AG10803 (cell line): ENCODE data around the gene AK5.

Experiments used
- DNase-seq: peaks from one replicate; pipeline ENCODE4 v3.0.0; 2010; ENCODE audit warnings: low read depth
- H3K4me3 ChIP-seq: 2 replicates; pipeline ENCODE4 v1.5.1; 2011; ENCODE audit warnings: mild to moderate bottlenecking, low read length, control low read depth
- TF ChIP-seq, protein P1 (sequence below): conservative IDR thresholded peaks from 2 replicates; pipeline ENCODE4 v1.5.1; 2011; ENCODE audit warnings: mild to moderate bottlenecking, low read length, control low read depth, inconsistent platforms

AK5 gene

GRCh38 chr1:77557053-77557452 lies 275.2 kb downstream of the AK5 start:
- H3K4me3 ChIP-seq: no peak overlapping the region
- TF ChIP-seq, protein P1, sequence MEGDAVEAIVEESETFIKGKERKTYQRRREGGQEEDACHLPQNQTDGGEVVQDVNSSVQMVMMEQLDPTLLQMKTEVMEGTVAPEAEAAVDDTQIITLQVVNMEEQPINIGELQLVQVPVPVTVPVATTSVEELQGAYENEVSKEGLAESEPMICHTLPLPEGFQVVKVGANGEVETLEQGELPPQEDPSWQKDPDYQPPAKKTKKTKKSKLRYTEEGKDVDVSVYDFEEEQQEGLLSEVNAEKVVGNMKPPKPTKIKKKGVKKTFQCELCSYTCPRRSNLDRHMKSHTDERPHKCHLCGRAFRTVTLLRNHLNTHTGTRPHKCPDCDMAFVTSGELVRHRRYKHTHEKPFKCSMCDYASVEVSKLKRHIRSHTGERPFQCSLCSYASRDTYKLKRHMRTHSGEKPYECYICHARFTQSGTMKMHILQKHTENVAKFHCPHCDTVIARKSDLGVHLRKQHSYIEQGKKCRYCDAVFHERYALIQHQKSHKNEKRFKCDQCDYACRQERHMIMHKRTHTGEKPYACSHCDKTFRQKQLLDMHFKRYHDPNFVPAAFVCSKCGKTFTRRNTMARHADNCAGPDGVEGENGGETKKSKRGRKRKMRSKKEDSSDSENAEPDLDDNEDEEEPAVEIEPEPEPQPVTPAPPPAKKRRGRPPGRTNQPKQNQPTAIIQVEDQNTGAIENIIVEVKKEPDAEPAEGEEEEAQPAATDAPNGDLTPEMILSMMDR: no peak
- DNase-seq: no peak

DNA sequence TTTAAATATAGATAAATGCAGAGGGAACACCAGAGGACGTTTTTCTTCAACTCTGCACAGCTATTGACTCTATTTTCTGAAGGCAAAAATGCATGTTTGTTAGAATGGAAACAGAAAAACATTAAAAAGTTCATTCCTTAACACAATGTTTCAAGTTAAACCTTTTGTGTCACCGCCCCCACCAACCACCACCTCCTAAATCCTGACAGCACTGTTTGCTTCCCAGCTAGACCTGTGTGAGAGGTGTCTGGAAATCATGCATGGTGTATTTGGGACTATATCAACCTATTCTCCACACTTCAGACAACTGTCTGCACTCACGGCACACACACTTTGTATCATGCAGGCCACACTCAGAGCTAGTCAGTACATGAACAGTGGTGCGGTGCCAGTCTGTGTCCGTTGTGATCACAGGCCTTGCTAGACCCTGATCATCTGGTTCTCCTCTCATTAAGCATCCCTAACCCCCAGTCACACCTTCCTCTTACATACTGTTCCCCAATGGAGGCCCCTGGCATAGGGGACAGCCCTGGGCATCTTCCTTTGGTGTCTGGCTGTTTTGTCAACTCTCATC lies 276.9 kb downstream of the AK5 start:
- DNase-seq: no peak
- H3K4me3 ChIP-seq: no peak overlapping the region
- TF ChIP-seq, protein P1: no peak

- no peak overlapping the region for H3K4me3 ChIP-seq
- TF ChIP-seq, protein P1: no peak
- no peak for DNase-seq
Observed at GRCh38 chr1:77560741-77561140, 278.9 kb downstream of the AK5 start.

DNA sequence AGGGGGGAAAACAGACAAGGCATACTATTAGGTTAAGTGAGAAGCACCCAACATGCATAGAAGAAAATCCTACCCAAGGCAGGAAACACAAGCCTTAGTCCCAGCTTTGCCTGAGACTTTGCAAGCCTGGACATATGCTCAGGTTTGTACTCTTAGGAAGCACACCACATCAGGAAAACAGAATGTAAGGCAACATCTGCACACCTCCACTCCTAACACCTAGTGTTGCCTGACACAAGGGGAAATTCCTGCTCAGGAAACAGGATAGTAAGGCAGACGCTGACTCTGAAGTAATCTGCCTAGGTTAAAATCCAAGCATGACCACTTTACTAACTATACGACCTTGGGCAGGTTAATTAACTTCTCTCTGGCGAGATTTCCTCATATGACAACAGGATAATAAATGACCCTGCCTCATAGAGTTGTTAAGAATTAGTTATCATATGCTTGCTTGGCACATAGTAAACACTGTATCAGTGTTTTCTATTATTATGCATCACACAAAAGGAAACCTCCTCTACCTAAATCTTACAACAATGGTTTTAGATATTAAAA lies 280.9 kb downstream of the AK5 start:
- no peak for DNase-seq
- no peak overlapping the region for H3K4me3 ChIP-seq
- TF ChIP-seq, protein P1: no peak

- no peak overlapping the region for H3K4me3 ChIP-seq
- TF ChIP-seq, protein P1: no peak
- DNase-seq: no peak
Observed at GRCh38 chr1:77565321-77565720, 283.5 kb downstream of the AK5 start.

- TF ChIP-seq, protein P1: no peak
- DNase-seq: no peak
Observed at GRCh38 chr1:77571642-77572041, 289.8 kb downstream of the AK5 start.

DNA sequence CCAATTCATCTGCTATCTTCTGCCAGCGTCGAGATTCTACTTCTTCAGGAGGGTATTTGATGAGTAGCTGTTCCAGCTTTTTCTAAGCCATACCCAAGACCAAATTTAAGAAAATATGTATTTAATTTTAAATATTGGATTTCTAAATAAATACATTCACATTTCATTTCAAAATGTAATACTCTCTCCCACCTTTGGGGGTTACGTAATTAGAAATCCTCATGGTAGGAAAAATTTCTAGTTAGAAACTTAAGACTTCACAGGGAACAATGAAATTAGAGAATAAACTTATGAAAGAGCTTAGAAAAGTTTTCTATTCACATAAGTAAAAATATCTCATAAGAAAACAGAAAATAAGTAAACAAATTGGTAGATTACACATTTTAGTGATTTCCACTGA lies 297.7 kb downstream of the AK5 start:
- no peak for DNase-seq
- TF ChIP-seq, protein P1: no peak
- H3K4me3 ChIP-seq: no peak overlapping the region

More at GRCh38 chr1:77571642-77572041, 289.8 kb downstream of the AK5 start:
- no peak overlapping the region for H3K4me3 ChIP-seq
